OCI-LY7 (cell line): Measurements from ENCODE around the gene MYO16. TPM values are rescaled to one million over a fixed set of nuclear protein-coding genes. Genes with fewer than 3 reads are reported as not detected.

Experiments
- BruUV-seq: library from RNA; stranded (reverse); fragments of 400-500 nt; replicated peaks from 2 replicates; lab custom pipeline; 2021; lab: Mats Ljungman, UMichigan
- CTCF ChIA-PET: fragments of 300-600 bp; sonication (Branson Sonifier 250); formaldehyde crosslinking; loops from one replicate; lab custom pipeline; 2022; ENCODE audit warnings: antibody characterized with exemption; ENCODE audit not compliant: unreplicated experiment; lab: Charles Lee
- POLR2A ChIA-PET: fragments of 300-600 bp; sonication (Branson Sonifier 250); formaldehyde crosslinking; loops from one replicate; lab custom pipeline; 2022; ENCODE audit warnings: antibody characterized with exemption; lab: Charles Lee
- DNase-seq: peaks from one replicate; pipeline ENCODE4 v3.0.0-alpha.2; 2015; ENCODE audit warnings: low spot score
- H2AFZ ChIP-seq: fragments of 200-600 bp; sonication (generic), shearing (Covaris generic); 2 replicates; pipeline ENCODE4 v1.6.1; 2014; ENCODE audit warnings: mild to moderate bottlenecking, antibody characterized with exemption, low read length, moderate library complexity
- H3K27ac ChIP-seq: fragments of 200-600 bp; sonication (generic); 2 replicates; pipeline ENCODE4 v1.5.1; 2014; ENCODE audit warnings: mixed run types, low read depth, mild to moderate bottlenecking, moderate library complexity, low read length, inconsistent platforms; ENCODE audit not compliant: poor library complexity, severe bottlenecking
- H3K36me3 ChIP-seq: fragments of 200-600 bp; sonication (generic); 2 replicates; pipeline ENCODE4 v1.6.1; 2014; ENCODE audit warnings: mild to moderate bottlenecking, antibody characterized with exemption, low read length, moderate library complexity, mixed read lengths; ENCODE audit not compliant: insufficient read depth
- H3K4me1 ChIP-seq: fragments of 200-600 bp; sonication (generic); 2 replicates; pipeline ENCODE4 v1.5.1; 2014; ENCODE audit warnings: mild to moderate bottlenecking, low read length; ENCODE audit not compliant: insufficient read depth, poor library complexity, severe bottlenecking
- H3K4me2 ChIP-seq: fragments of 200-600 bp; sonication (generic); 2 replicates; pipeline ENCODE4 v1.6.1; 2014; ENCODE audit warnings: mild to moderate bottlenecking, low read length
- H3K4me3 ChIP-seq: fragments of 200-600 bp; sonication (generic); 2 replicates; pipeline ENCODE4 v1.5.1; 2014; ENCODE audit warnings: mild to moderate bottlenecking, low read depth, low read length; ENCODE audit not compliant: poor library complexity, severe bottlenecking
- H3K79me2 ChIP-seq: fragments of 200-600 bp; sonication (generic); 2 replicates; pipeline ENCODE4 v1.6.1; 2016; ENCODE audit warnings: low read depth, mild to moderate bottlenecking, low read length, moderate library complexity, mixed read lengths; ENCODE audit not compliant: insufficient read depth
- H3K9me2 ChIP-seq: fragments of 200-600 bp; sonication (generic); 2 replicates; pipeline ENCODE4 v1.6.1; 2016; ENCODE audit warnings: mild to moderate bottlenecking, low read length, mixed read lengths; ENCODE audit not compliant: insufficient read depth
- H3K9me3 ChIP-seq: fragments of 200-600 bp; sonication (generic); 2 replicates; pipeline ENCODE4 v1.6.1; 2014; ENCODE audit warnings: mild to moderate bottlenecking, mixed run types, low read length, mixed read lengths
- H4K20me1 ChIP-seq: fragments of 200-600 bp; sonication (generic); 2 replicates; pipeline ENCODE4 v1.6.1; 2014; ENCODE audit warnings: mild to moderate bottlenecking, antibody characterized with exemption, low read length, moderate library complexity, mixed read lengths; ENCODE audit not compliant: insufficient read depth
- EZH2phosphoT487 ChIP-seq: fragments of 200-600 bp; sonication (generic); IDR thresholded peaks from 2 replicates; pipeline ENCODE4 v1.6.1; 2018; ENCODE audit warnings: low read depth, borderline replicate concordance, mild to moderate bottlenecking, mixed run types, antibody characterized with exemption, low read length, moderate library complexity, mixed read lengths
- intact Hi-C: fragments of 100-400 bp; cut with micrococcal nuclease; formaldehyde crosslinking; loops from one replicate; pipeline ENCODE4 v1.10.0; 2022; ENCODE audit not compliant: unreplicated experiment
- total RNA-seq, 2 experiments: library from RNA; depleted of rRNA in 1 of 2; stranded (reverse); fragments of >200 nt in 1 of 2; shearing (Covaris generic) in 1 of 2; gene quantifications; 2 replicates each; pipeline ENCODE4 v1.2.3, GENCODE V29; 2014 to 2022
- TF ChIP-seq, protein P1 (sequence below): fragments of 200-600 bp; sonication (generic); conservative IDR thresholded peaks from 2 replicates; pipeline ENCODE4 v1.5.1; 2014; ENCODE audit warnings: mild to moderate bottlenecking, antibody characterized with exemption, low read length, moderate library complexity, mixed read lengths

Gene MYO16
- total RNA-seq, 2 experiments from 2014 or later = 0.06 TPM; not detected in 1

DNA sequence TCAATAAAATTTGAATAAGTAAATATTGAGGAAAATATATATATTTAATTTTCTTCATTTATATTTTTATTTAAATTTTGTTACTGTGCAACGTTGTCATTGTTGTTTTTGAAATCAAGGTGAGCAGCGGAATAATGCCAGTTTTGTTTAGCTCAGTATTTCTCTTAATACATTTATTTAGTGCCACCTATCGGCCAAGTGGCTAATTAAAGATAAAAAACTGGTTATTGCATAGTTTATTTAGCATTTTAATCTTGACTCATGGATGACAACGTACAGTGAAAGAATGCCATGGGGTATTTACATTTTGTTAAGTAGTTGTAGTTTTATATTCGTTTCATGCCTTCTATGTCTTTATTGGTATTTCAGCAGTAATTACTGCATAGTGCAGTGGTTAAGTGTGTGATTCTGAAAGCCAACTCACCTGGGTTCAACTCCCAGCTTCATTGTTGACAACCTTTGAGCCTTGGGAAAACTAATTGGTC is 265.9 kb downstream of the MYO16 start:
- CTCF ChIA-PET = no interaction called here
- Histone ChIP-seq H3K79me2 (no peaks in the 10 kb centered on the region), H3K4me3 (no peak overlapping the region), H2AFZ (no peak overlapping the region), H4K20me1 (no peaks in the 10 kb centered on the region), H3K36me3 (no peaks in the 10 kb centered on the region), H3K9me2 (no peaks in the 10 kb centered on the region), H3K4me1 (no peaks in the 10 kb centered on the region), H3K27ac (no peak overlapping the region), H3K4me2 (no peak overlapping the region), H3K9me3 (no peaks in the 10 kb centered on the region)
- POLR2A ChIA-PET = no interaction called here
- intact Hi-C loops = loop anchor here (5.0 kb wide), 1 partner anchor 573 kb away; no protein-coding TSS in a partner anchor
- BruUV-seq = no TSS peak
- DNase-seq = peak; percentile 35
- TF ChIP-seq EZH2phosphoT487 = no peak
- TF ChIP-seq, protein P1, sequence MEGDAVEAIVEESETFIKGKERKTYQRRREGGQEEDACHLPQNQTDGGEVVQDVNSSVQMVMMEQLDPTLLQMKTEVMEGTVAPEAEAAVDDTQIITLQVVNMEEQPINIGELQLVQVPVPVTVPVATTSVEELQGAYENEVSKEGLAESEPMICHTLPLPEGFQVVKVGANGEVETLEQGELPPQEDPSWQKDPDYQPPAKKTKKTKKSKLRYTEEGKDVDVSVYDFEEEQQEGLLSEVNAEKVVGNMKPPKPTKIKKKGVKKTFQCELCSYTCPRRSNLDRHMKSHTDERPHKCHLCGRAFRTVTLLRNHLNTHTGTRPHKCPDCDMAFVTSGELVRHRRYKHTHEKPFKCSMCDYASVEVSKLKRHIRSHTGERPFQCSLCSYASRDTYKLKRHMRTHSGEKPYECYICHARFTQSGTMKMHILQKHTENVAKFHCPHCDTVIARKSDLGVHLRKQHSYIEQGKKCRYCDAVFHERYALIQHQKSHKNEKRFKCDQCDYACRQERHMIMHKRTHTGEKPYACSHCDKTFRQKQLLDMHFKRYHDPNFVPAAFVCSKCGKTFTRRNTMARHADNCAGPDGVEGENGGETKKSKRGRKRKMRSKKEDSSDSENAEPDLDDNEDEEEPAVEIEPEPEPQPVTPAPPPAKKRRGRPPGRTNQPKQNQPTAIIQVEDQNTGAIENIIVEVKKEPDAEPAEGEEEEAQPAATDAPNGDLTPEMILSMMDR = peak; percentile 72

DNA sequence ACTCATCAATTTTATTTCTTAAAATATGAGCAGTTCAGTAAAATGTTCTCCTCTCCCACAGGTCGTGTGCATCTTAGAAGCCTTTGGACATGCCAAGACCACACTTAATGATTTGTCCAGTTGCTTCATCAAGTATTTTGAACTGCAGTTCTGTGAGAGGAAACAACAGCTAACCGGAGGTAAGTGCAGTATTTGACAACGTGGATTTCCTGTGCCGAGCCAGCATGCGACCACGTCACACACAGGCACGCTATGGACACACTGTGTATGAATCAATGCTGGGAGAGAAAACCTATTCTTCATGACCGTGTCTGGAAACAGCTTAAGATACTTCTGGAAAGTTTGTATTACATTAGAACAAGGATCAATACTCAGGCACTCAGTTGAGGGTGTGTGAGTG is 268.5 kb downstream of the MYO16 start:
- no TSS peak for BruUV-seq
- TF ChIP-seq, protein P1 = no peak
- no peak for TF ChIP-seq EZH2phosphoT487
- POLR2A ChIA-PET = no interaction called here
- Histone ChIP-seq H3K36me3 (no peaks in the 10 kb centered on the region), H3K27ac (no peak overlapping the region), H3K4me3 (no peak overlapping the region), H3K4me1 (no peaks in the 10 kb centered on the region), H3K79me2 (no peaks in the 10 kb centered on the region), H3K9me3 (no peaks in the 10 kb centered on the region), H3K4me2 (no peak overlapping the region), H2AFZ (no peak overlapping the region), H4K20me1 (no peaks in the 10 kb centered on the region), H3K9me2 (no peaks in the 10 kb centered on the region)
- CTCF ChIA-PET = no interaction called here
- DNase-seq = no peak
- intact Hi-C loops = loop anchor here (5.0 kb wide), 1 partner anchor 576 kb away; no protein-coding TSS in a partner anchor

DNA sequence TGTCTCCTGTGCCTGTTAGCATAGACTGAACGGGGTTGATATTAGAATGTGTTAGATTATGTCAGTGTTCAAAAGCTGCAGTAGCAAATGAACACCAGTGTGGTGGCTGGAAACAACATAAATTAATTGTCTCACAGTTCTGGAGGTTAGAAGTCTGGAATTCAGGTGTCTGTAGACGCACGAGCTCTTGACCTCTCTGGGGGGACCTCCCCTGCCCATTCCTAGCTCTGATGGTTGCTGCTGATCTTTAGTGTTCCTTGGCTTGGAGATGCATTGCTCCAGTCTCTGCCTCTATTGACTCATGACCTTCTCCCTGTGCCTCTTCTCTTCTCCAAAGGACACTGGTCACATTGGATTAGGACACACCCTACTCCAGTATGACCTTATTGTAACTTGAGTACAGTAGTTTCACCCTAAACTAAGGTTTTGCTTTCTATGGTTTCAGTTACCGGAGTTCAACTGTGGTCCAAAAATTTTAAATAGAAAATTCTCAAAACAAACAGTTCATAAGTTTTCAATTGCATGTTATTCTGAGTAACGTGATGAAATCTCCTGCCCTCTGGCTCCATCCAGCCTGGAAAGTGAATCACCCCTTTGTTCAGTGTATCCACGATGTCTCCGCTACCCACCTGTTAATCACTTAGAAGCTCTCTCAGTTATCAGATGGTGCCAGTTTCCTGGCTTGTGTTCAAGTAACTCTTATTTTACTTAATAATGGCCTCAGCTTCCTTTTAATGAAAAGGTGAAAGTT is 273.2 kb downstream of the MYO16 start:
- H3K36me3 ChIP-seq = no peaks in the 10 kb centered on the region
- no peaks in the 10 kb centered on the region for H3K79me2 ChIP-seq
- TF ChIP-seq EZH2phosphoT487 = no peak
- TF ChIP-seq, protein P1 = no peak
- H3K4me2 ChIP-seq = no peak overlapping the region
- POLR2A ChIA-PET = no interaction called here
- intact Hi-C loops = no loop called here
- no peaks in the 10 kb centered on the region for H3K4me1 ChIP-seq
- H3K9me3 ChIP-seq = no peaks in the 10 kb centered on the region
- H4K20me1 ChIP-seq = no peaks in the 10 kb centered on the region
- no peak overlapping the region for H3K4me3 ChIP-seq
- no peak overlapping the region for H3K27ac ChIP-seq
- H3K9me2 ChIP-seq = no peaks in the 10 kb centered on the region
- CTCF ChIA-PET = no interaction called here
- no peak overlapping the region for H2AFZ ChIP-seq
- no TSS peak for BruUV-seq
- DNase-seq = no peak
